Heart left ventricle (tissue), 16 donors: ENCODE measurements around the gene RAB6C. TPM values are rescaled to one million over a fixed set of nuclear protein-coding genes. Genes with fewer than 3 reads are reported as not detected.
"Not testable (repeated sequence)": the region's sequence is repeated elsewhere in the genome, so short reads cannot be mapped to it uniquely, and the experiment has no call there.

Source experiments
- ATAC-seq, 4 donors: fragments of 200-7000 bp; cut with Tn5 transposase; one replicate each; pipeline ENCODE4 v1.9.1; 2020 to 2022; ENCODE audit warnings: moderate library complexity in 4 of 4, mild to moderate bottlenecking in 3 of 4, moderate number of reproducible peaks in 1 of 4
- DNase-seq, 5 donors: peaks; one replicate each; pipeline ENCODE4 v3.0.0-alpha.2; 2020
- H3K27ac ChIP-seq, 12 donors: fragments of 200-600 bp; sonication (generic) in 4 of 12; one replicate each; pipeline versions ENCODE4 v1.5.0 to v1.8.0; 2016 to 2022; ENCODE audit warnings: mild to moderate bottlenecking in 2 of 12
- H3K27me3 ChIP-seq, 9 donors: fragments of 200-600 bp; sonication (generic) in 2 of 9; one replicate each; pipeline versions ENCODE4 v1.5.1 to v1.8.0; 2016 to 2022; ENCODE audit warnings: mild to moderate bottlenecking in 3 of 9
- H3K36me3 ChIP-seq, 9 donors: fragments of 200-600 bp; sonication (generic) in 2 of 9; one replicate each; pipeline versions ENCODE4 v1.5.0 to v1.8.0; 2018 to 2022; ENCODE audit warnings: mild to moderate bottlenecking in 2 of 9
- H3K4me1 ChIP-seq, 12 donors: fragments of 200-600 bp; sonication (generic) in 4 of 12; one replicate each; pipeline versions ENCODE4 v1.5.0 to v1.8.0; 2016 to 2022; ENCODE audit warnings: mild to moderate bottlenecking in 3 of 12
- H3K4me3 ChIP-seq, 12 donors: fragments of 200-600 bp; sonication (generic) in 4 of 12; one replicate each; pipeline versions ENCODE4 v1.5.0 to v1.8.0; 2017 to 2022; ENCODE audit warnings: mild to moderate bottlenecking in 9 of 12, moderate library complexity in 4 of 12
- H3K9me3 ChIP-seq, 12 donors: fragments of 200-600 bp; sonication (generic) in 4 of 12; one replicate each; pipeline versions ENCODE4 v1.5.0 to v1.8.0; 2016 to 2022; ENCODE audit warnings: mild to moderate bottlenecking in 1 of 12
- POLR2A ChIP-seq, 2 donors: fragments of 450-650 bp; IDR thresholded peaks; one replicate each; pipeline ENCODE4 v1.6.1; 2017; ENCODE audit warnings: antibody characterized with exemption in 2 of 2, mild to moderate bottlenecking in 2 of 2, moderate library complexity in 2 of 2
- WGBS, 4 donors: extraction: QIAGEN DNeasy Blood & Tissue Kit in 2 of 4; methylation state at CpG; one replicate each; pipeline versions ENCODE4 v1.1.5 to v1.1.7; 2013 to 2018; 5-methylcytosine and 5-hydroxymethylcytosine counted together
- intact Hi-C, 10 donors: fragments of 100-400 bp; cut with DNase I; formaldehyde crosslinking; loops; one replicate each; pipeline versions ENCODE4 v1.11.1 to v1.14.2; 2022
- long read RNA-seq, 3 donors: library from polyadenylated mRNA; unstranded; transcript quantifications; one replicate each; pipeline ENCODE4 v2.0.0, GENCODE V29; 2020 to 2021
- polyA plus RNA-seq, 2 donors: library from polyadenylated mRNA; stranded (reverse); fragments of 200-250 nt; gene quantifications; one replicate each; pipeline ENCODE4 v1.2.3, GENCODE V29; 2013
- total RNA-seq, 9 donors: library from RNA; depleted of rRNA in 2 of 9; stranded (reverse); fragments of >200 nt in 2 of 9; fragmentation: NEBNext Ultra II Directional in 3 of 9; extraction: Animal tissue kit (Norgen Biotek cat#: 25700) in 3 of 9; gene quantifications; one replicate each; pipeline versions ENCODE4 v1.1.0 to v1.2.4, GENCODE V29; 2016 to 2023
- TF ChIP-seq, protein P1 (sequence below), 12 donors: fragments of 200-600 bp; sonication (generic) in 4 of 12; IDR thresholded peaks; one replicate each; pipeline versions ENCODE4 v1.5.0 to v1.8.0; 2018 to 2022; ENCODE audit warnings: antibody characterized with exemption in 12 of 12, mild to moderate bottlenecking in 5 of 12
- donor health status: ischemic (EF 13 %, LVEDD 7.1; RV severe dilation, severe dysfunction).
- donor health status: healthy with polysubstance abuse.
- donor health status: DM: no; HTN: yes; CAD: no.
- donor health status: DM: no; HTN: no; CAD: no.
- donor health status: ischemic (EF 25% LVEDD 6.9; RV normal size, moderate dysfunction).
- donor health status: ischemic (EF 25% LVEDD 5.7; RV mildly dilated, moderate dysfunction).
- donor health status: healthy.
- donor health status: DM: yes; HTN: yes; CAD: no.
- donor health status: ischemic (EF 35%, LVEDD 5.7; RV mildly dilated, moderate dysfunction).
- donor health status: nonischemic (EF 11% LVEDD 7.7; RV severe dilation, severe dysfunction).
- donor health status: DM: yes; HTN: yes; CAD: no.
- donor health status: PGD.
- donor health status: ischemic (EF 29% LVEDD 5.4; RV normal size, mild dysfunction).
- donor health status: nonischemic (EF 23%, LVEDD 6.1; RV moderate dilation, normal function).

The RAB6C gene
- total RNA-seq, result under 1 TPM in 2 of 9 donors, not detected in 7; 0.11 to 0.30 TPM
- under 1 TPM; 0.08 TPM for polyA plus RNA-seq
- long read RNA-seq, donor 1, result 0 reads
- long read RNA-seq, donor 2, result 0 reads
- long read RNA-seq, donor 3, result 0 reads

- Histone ChIP-seq H3K4me3 (peak within 1 kb of the TSS; percentile 18 to 59 (median 52)), H3K27ac (peak within 1 kb of the TSS in 8 of 12 donors; percentile 13 to 80 (median 54)), H3K27me3 (peaks cover 0 to 70% (median 15%) of the 10 kb centered on the region in 9 donors)
- H3K36me3 ChIP-seq, H3K4me1 ChIP-seq, H3K9me3 ChIP-seq, intact Hi-C loops: not testable (repeated sequence)
- WGBS, 4 donors, result 0 to 2% (median 2%) methylated on average over 15 to 54 of the region's 54 CpGs
- ATAC-seq, result peak in 3 of 4 donors; percentile 85 to 92 (median 89)
- peak in 4 of 5 donors; percentile 16 to 65 (median 40) for DNase-seq
These were observed at the start of gene RAB6C for GRCh38 chr2:129979629-129980155. Gene RAB6C (plus strand): TSS chr2:129979666. CDS start chr2:129980116, 450 bp downstream.

DNA sequence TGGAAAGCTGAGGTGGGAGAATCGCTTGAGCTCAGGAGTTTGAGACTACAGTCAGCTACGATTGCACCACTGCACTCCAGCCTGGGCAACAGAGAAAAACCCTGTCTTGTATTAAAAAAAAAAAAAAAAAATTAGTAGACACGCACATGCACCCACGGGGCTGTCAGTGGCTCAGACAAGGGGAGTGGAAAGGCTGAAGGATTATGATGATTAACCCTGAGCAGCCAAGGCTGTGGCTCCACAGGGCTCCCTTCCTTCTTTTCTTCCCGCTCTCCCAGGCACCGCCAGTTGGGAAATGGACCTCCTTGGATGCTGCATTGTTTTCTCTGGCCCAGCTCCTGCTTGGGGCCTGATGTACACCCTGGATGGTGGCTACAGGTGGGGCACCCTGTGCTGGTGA is 49.0 kb upstream of the RAB6C start:
- Histone ChIP-seq H3K4me1 (peaks cover 0 to 2% (median 0%) of the 10 kb centered on the region in 12 donors), H3K27me3 (peaks cover 0 to 55% (median 11%) of the 10 kb centered on the region in 9 donors), H3K9me3 (no peaks in the 10 kb centered on the region), H3K4me3 (no peak overlapping the region), H3K27ac (no peak overlapping the region), H3K36me3 (no peaks in the 10 kb centered on the region)
- intact Hi-C loops, result no loop called here
- DNase-seq (peak in 2 of 5 donors; percentile 45 to 59), ATAC-seq (peak in 2 of 4 donors; percentile 59 to 68)
- 58 to 66% (median 61%) methylated on average over 6 of the region's 6 CpGs for WGBS, 4 donors
- TF ChIP-seq POLR2A (IDR thresholded peaks at IDR 0.05), result no peak
- TF ChIP-seq, protein P1, sequence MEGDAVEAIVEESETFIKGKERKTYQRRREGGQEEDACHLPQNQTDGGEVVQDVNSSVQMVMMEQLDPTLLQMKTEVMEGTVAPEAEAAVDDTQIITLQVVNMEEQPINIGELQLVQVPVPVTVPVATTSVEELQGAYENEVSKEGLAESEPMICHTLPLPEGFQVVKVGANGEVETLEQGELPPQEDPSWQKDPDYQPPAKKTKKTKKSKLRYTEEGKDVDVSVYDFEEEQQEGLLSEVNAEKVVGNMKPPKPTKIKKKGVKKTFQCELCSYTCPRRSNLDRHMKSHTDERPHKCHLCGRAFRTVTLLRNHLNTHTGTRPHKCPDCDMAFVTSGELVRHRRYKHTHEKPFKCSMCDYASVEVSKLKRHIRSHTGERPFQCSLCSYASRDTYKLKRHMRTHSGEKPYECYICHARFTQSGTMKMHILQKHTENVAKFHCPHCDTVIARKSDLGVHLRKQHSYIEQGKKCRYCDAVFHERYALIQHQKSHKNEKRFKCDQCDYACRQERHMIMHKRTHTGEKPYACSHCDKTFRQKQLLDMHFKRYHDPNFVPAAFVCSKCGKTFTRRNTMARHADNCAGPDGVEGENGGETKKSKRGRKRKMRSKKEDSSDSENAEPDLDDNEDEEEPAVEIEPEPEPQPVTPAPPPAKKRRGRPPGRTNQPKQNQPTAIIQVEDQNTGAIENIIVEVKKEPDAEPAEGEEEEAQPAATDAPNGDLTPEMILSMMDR (IDR thresholded peaks at IDR 0.05), result no peak

GRCh38 chr2:129933387-129933786 is 46.1 kb upstream of the RAB6C start:
- Histone ChIP-seq H3K4me3 (peak overlapping the region in 4 of 12 donors; percentile 10 to 32 (median 22)), H3K27me3 (peaks cover 0 to 56% (median 11%) of the 10 kb centered on the region in 9 donors)
- H3K9me3 ChIP-seq, intact Hi-C loops, ATAC-seq, H3K36me3 ChIP-seq, H3K27ac ChIP-seq, DNase-seq, H3K4me1 ChIP-seq: not testable (repeated sequence)
- 38 to 56% (median 46%) methylated on average over 8 of the region's 8 CpGs for WGBS, 4 donors

GRCh38 chr2:129934044-129934822 is 45.2 kb upstream of the RAB6C start:
- WGBS, 4 donors, result 5 to 7% (median 5%) methylated on average over 28 to 41 of the region's 41 CpGs
- Histone ChIP-seq H3K4me3 (peak overlapping the region in 10 of 12 donors; percentile 5 to 32 (median 20)), H3K4me1 (peaks cover 0 to 2% (median 0%) of the 10 kb centered on the region in 12 donors), H3K9me3 (no peaks in the 10 kb centered on the region), H3K27me3 (peaks cover 0 to 56% (median 11%) of the 10 kb centered on the region in 9 donors), H3K27ac (peak overlapping the region in 1 of 12 donors; percentile 23), H3K36me3 (no peaks in the 10 kb centered on the region)
- intact Hi-C loops, result no loop called here
- ATAC-seq (peak in 1 of 4 donors; percentile 16), DNase-seq (no peak)
- TF ChIP-seq, protein P1 (IDR thresholded peaks at IDR 0.05), result no peak
- no peak for TF ChIP-seq POLR2A (IDR thresholded peaks at IDR 0.05)

DNA sequence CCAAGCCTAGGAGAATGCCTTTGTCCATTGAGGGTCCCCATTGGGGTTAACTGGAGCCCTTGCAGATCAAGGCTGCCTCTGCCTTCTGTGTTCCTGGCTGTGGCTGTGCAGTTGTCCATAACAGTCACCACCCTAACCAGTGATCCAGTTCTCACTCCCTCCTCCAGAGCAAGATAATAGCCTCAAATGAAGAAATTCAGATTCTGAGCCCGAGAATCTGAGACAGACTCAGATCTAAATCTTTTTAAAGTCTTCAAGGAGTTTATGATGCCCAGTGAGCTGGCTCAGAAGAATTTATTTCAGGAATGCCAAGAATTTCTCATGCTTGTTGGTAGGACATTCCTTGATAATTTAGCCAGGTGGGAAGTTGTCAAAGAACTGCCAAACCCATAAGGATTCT is 44.3 kb upstream of the RAB6C start:
- no peaks in the 10 kb centered on the region for H3K9me3 ChIP-seq
- WGBS, 4 donors, result 44 to 56% (median 53%) methylated on average over 1 of the region's 1 CpG
- H3K4me1 ChIP-seq, result peaks cover 0 to 2% (median 0%) of the 10 kb centered on the region in 12 donors
- H3K27ac ChIP-seq, result no peak overlapping the region
- no peak for TF ChIP-seq POLR2A (IDR thresholded peaks at IDR 0.05)
- TF ChIP-seq, protein P1 (IDR thresholded peaks at IDR 0.05), result no peak
- intact Hi-C loops, result loop anchor here in 3 of 10 donors (5.0 kb wide), 1 partner anchor 397 kb away; no protein-coding TSS in a partner anchor
- H3K27me3 ChIP-seq, result peaks cover 0 to 53% (median 11%) of the 10 kb centered on the region in 9 donors
- DNase-seq (no peak), ATAC-seq (no peak)
- H3K4me3 ChIP-seq, result no peak overlapping the region
- no peaks in the 10 kb centered on the region for H3K36me3 ChIP-seq
